Erythroblast (primary cell): ENCODE data around the gene GRK4.
"Not testable (repeated sequence)": the region's sequence is repeated elsewhere in the genome, so short reads cannot be mapped to it uniquely, and the experiment has no call there.

Experiments used
- GATA1 ChIP-seq: IDR thresholded peaks from 2 replicates; pipeline ENCODE4 v1.6.1; 2011; ENCODE audit warnings: low read depth, mild to moderate bottlenecking, control low read depth, low read length, moderate library complexity
- POLR2A ChIP-seq: IDR thresholded peaks from 2 replicates; pipeline ENCODE4 v1.6.1; 2011; ENCODE audit warnings: mild to moderate bottlenecking, low read length

- not testable (repeated sequence) for TF ChIP-seq POLR2A, GATA1
These were observed 17.5 kb upstream of the GRK4 start for GRCh38 chr4:2945619-2946604.
